Astrocyte of the spinal cord (primary cell): ENCODE data around the gene DHX57.
"Not testable (repeated sequence)": the region's sequence is repeated elsewhere in the genome, so short reads cannot be mapped to it uniquely, and the experiment has no call there.

Source experiments
- DNase-seq: peaks from one replicate; pipeline ENCODE4 v3.0.0; 2011; ENCODE audit warnings: low read depth, low spot score
- H3K4me3 ChIP-seq: 2 replicates; pipeline ENCODE4 v1.5.1; 2011; ENCODE audit warnings: low read depth, mild to moderate bottlenecking, low read length, moderate library complexity
- CTCF ChIP-seq: IDR thresholded peaks from 2 replicates; pipeline ENCODE4 v1.5.1; 2012; ENCODE audit warnings: low read depth, mild to moderate bottlenecking, low read length, inconsistent platforms
- in situ Hi-C: cut with HindIII; loops from 2 replicates; pipeline ENCODE4 v1.10.0; 2017; ENCODE audit warnings: low sequenced_read_pairs

Gene DHX57

GRCh38 chr2:38797250-38797676 is 78.5 kb downstream of the DHX57 start:
- in situ Hi-C loops: no loop called here
- peak; percentile 33 for DNase-seq
- no peak overlapping the region for H3K4me3 ChIP-seq
- TF ChIP-seq CTCF: no peak

- in situ Hi-C loops, DNase-seq, H3K4me3 ChIP-seq: not testable (repeated sequence)
These were observed 80.7 kb downstream of the DHX57 start for GRCh38 chr2:38795016-38795415.

- H3K4me3 ChIP-seq: no peak overlapping the region
- TF ChIP-seq CTCF: no peak
- no peak for DNase-seq
- in situ Hi-C loops: no loop called here
These were observed 81.3 kb downstream of the DHX57 start for GRCh38 chr2:38794235-38794946.

- no peak for DNase-seq
- H3K4me3 ChIP-seq: no peak overlapping the region
- TF ChIP-seq CTCF: no peak
- in situ Hi-C loops: no loop called here
These were observed 82.2 kb downstream of the DHX57 start for GRCh38 chr2:38793511-38793910.

- DNase-seq: no peak
- no peak for TF ChIP-seq CTCF
- in situ Hi-C loops: no loop called here
- H3K4me3 ChIP-seq: no peak overlapping the region
These were observed 83.0 kb downstream of the DHX57 start for GRCh38 chr2:38792751-38793150.

GRCh38 chr2:38792321-38792720 is 83.4 kb downstream of the DHX57 start:
- DNase-seq, H3K4me3 ChIP-seq, in situ Hi-C loops: not testable (repeated sequence)

- no peak for TF ChIP-seq CTCF
- no peak overlapping the region for H3K4me3 ChIP-seq
- in situ Hi-C loops: no loop called here
- no peak for DNase-seq
These were observed 84.0 kb downstream of the DHX57 start for GRCh38 chr2:38791744-38792143.

GRCh38 chr2:38789691-38790090 is 86.0 kb downstream of the DHX57 start:
- in situ Hi-C loops: no loop called here
- no peak for DNase-seq
- no peak overlapping the region for H3K4me3 ChIP-seq
- no peak for TF ChIP-seq CTCF
